Midbrain (tissue), 1 donor: ENCODE measurements around the gene CRYGD.
"Not testable (repeated sequence)": the region's sequence is repeated elsewhere in the genome, so short reads cannot be mapped to it uniquely, and the experiment has no call there.

Experiments used
- DNase-seq: peaks from one replicate; lab custom pipeline; 2025; lab: John Stamatoyannopoulos, UW

The CRYGD gene

GRCh38 chr2:208124013-208124715 is at the start of gene CRYGD:
TSS of gene CRYGD (minus strand) at chr2:208124524. CDS start at chr2:208124473, 51 bp downstream.
- DNase-seq: not testable (repeated sequence)

GRCh38 chr2:208172125-208172524 is 47.8 kb upstream of the CRYGD start:
- DNase-seq: no peak

- no peak for DNase-seq
Measured at GRCh38 chr2:208164951-208165755, 40.8 kb upstream of the CRYGD start.

- no peak for DNase-seq
Measured at GRCh38 chr2:208163489-208163888, 39.2 kb upstream of the CRYGD start, which contains the start of gene CRYGA. TSS of gene CRYGA (minus strand) at chr2:208163589. CDS start at chr2:208163556, 33 bp downstream.

- no peak for DNase-seq
Measured at GRCh38 chr2:208156439-208156838, 32.1 kb upstream of the CRYGD start.

- no peak for DNase-seq
Measured at GRCh38 chr2:208153156-208153555, 28.8 kb upstream of the CRYGD start.

- DNase-seq: no peak
Measured at GRCh38 chr2:208150956-208151355, 26.6 kb upstream of the CRYGD start.

GRCh38 chr2:208150094-208150493 is 25.8 kb upstream of the CRYGD start:
- DNase-seq: no peak

GRCh38 chr2:208148803-208149202 is 24.5 kb upstream of the CRYGD start:
- no peak for DNase-seq

- DNase-seq: no peak
Measured at GRCh38 chr2:208147759-208148158, 23.4 kb upstream of the CRYGD start.

GRCh38 chr2:208147008-208147407 is 22.7 kb upstream of the CRYGD start:
- DNase-seq: no peak

GRCh38 chr2:208146006-208146405 is 21.7 kb upstream of the CRYGD start, which contains the start of gene CRYGB:
TSS of gene CRYGB (minus strand) at chr2:208146158. CDS start at chr2:208146120, 38 bp downstream.
- DNase-seq: no peak

GRCh38 chr2:208142925-208143799 is 18.8 kb upstream of the CRYGD start:
- DNase-seq: no peak

GRCh38 chr2:208142240-208142924 is 18.1 kb upstream of the CRYGD start:
- no peak for DNase-seq

- no peak for DNase-seq
Measured at GRCh38 chr2:208139447-208139846, 15.1 kb upstream of the CRYGD start.

- DNase-seq: not testable (repeated sequence)
Measured at GRCh38 chr2:208138334-208138733, 14.0 kb upstream of the CRYGD start.

- DNase-seq: no peak
Measured at GRCh38 chr2:208136716-208137094, 12.4 kb upstream of the CRYGD start.

GRCh38 chr2:208135794-208136715 is 11.7 kb upstream of the CRYGD start:
- DNase-seq: no peak

- no peak for DNase-seq
Measured at GRCh38 chr2:208134928-208135586, 10.7 kb upstream of the CRYGD start.

- DNase-seq: no peak
Measured at GRCh38 chr2:208130712-208131110, 6.4 kb upstream of the CRYGD start.
